Effector memory CD4-positive, alpha-beta T cell (primary cell): ENCODE measurements around the gene BTG4.

Source experiments
- DNase-seq, 3 donors: peaks; one replicate each; pipeline ENCODE4 v3.0.0-alpha.2; 2020
- H3K27ac ChIP-seq: 2 replicates; pipeline ENCODE4 v1.7.0; 2013; ENCODE audit warnings: mild to moderate bottlenecking, low read length, moderate library complexity; ENCODE audit not compliant: insufficient read depth, poor library complexity, severe bottlenecking
- H3K27me3 ChIP-seq: replicated peaks from 2 replicates; pipeline ENCODE4 v1.7.0; 2013; ENCODE audit warnings: mild to moderate bottlenecking, low read length; ENCODE audit not compliant: insufficient read depth, control insufficient read depth, poor library complexity, severe bottlenecking
- H3K36me3 ChIP-seq: 2 replicates; pipeline ENCODE4 v1.7.0; 2013; ENCODE audit warnings: mild to moderate bottlenecking, low read length, moderate library complexity; ENCODE audit not compliant: control insufficient read depth, insufficient read depth
- H3K4me1 ChIP-seq: 2 replicates; pipeline ENCODE4 v1.7.0; 2013; ENCODE audit warnings: low read length, mild to moderate bottlenecking; ENCODE audit not compliant: control insufficient read depth, insufficient read depth, poor library complexity, severe bottlenecking
- H3K4me3 ChIP-seq: 2 replicates; pipeline ENCODE4 v1.7.0; 2013; ENCODE audit warnings: low read length, low read depth, mild to moderate bottlenecking; ENCODE audit not compliant: insufficient read depth, poor library complexity, severe bottlenecking
- H3K9me3 ChIP-seq: 2 replicates; pipeline ENCODE4 v1.7.0; 2013; ENCODE audit warnings: mild to moderate bottlenecking, low read length, moderate library complexity; ENCODE audit not compliant: control insufficient read depth

BTG4 gene

DNA sequence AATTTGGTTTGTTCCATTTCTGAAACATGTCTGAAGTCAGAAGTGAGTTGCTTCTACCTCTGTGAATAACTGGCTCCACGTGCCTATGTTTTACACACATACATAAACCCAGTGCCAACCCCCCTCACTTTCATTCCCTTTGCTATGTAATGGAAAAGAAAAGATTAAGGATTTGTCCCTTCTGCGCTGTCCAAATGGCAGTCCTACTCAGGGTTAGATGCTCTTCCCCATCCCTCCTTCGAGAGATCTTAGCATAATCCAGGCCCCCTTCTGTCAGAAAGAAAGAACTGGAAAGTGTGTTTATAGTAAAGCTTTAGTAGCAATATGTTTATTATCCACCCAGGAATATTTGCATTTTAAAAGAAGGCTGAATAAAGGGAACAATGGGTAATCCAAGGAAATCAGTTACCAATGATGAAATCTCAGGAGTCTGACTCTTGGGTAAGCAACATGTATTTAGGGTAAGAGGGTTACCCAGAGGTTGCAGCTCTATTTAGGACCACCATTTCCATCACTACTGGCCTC lies 25.2 kb upstream of the BTG4 start:
- no peak for DNase-seq
- Histone ChIP-seq H3K27ac (no peak overlapping the region), H3K4me1 (peaks cover 15% of the 10 kb centered on the region), H3K4me3 (no peak overlapping the region), H3K9me3 (no peaks in the 10 kb centered on the region), H3K36me3 (no peaks in the 10 kb centered on the region), H3K27me3 (peaks cover 12% of the 10 kb centered on the region)

DNA sequence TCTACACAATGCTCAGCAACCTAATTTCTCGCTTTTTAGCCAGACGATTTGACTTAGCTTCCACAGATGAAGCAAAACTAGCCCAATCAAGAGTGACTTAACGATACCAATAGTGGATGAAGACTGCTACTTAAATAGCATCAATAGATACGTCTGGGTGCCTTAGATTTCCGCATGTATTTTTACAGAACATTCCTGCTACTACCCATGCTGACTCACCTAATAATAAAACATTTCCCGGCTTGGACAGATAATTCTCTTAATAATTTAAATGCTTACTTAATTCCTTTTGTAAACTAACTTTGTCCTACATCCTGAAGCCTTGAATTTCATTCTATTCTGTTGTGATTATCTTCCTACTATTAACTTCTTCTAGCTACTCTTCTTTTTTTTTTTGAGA lies 23.1 kb upstream of the BTG4 start:
- Histone ChIP-seq H3K4me3 (no peak overlapping the region), H3K27ac (no peak overlapping the region), H3K36me3 (no peaks in the 10 kb centered on the region), H3K9me3 (no peaks in the 10 kb centered on the region), H3K4me1 (no peaks in the 10 kb centered on the region), H3K27me3 (no peaks in the 10 kb centered on the region)
- no peak for DNase-seq

DNA sequence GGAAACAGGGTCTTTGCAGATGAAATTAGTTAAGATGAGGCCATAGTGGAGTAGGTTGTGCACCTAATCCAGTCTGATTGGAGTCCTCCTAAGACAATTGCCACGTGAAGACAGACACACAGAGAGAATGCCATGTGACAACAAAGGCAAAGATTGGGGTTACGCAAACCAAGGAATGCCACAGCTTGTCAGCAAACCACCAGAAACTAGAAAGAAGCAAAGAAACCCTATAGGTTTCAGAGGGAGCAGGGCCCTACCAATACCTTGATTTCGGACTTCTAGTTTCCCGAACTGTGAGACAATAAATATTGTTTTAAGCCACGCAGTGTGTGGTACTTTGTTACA lies 20.2 kb upstream of the BTG4 start:
- H3K9me3 ChIP-seq = no peaks in the 10 kb centered on the region
- H3K27me3 ChIP-seq = no peaks in the 10 kb centered on the region
- H3K4me1 ChIP-seq = no peaks in the 10 kb centered on the region
- DNase-seq = no peak
- no peak overlapping the region for H3K27ac ChIP-seq
- H3K36me3 ChIP-seq = no peaks in the 10 kb centered on the region
- H3K4me3 ChIP-seq = no peak overlapping the region

DNA sequence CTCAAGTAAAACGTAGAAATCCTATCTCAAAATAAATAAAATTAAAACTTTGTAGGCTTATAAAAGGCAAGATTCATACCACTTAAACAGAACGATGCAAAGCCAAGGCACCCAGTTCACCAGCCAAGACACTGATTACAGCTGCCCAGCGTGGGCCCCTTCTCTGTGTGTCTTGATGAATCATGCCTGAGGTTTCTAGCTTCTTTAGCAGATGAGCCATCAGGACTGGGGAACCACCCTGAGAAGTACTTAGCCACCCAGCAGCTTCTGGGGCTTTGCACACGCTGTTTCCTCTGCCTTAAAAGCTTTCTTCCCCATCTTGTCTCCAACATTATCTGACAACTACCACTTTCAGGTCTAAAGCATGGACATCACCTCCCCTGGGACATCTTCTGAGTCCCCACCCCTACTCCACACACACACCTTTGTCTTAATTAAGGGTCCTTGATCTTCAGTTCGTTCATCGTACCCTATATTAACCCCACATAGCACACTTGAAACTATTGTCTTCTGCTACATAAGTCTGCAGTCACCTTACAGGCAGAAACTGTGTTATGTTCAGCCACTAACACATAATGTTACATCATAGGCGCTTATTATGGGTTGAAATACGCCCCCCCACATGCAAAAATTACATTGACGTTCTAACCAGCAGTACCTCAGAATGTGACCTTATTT lies 19.6 kb upstream of the BTG4 start:
- no peaks in the 10 kb centered on the region for H3K4me1 ChIP-seq
- no peak overlapping the region for H3K4me3 ChIP-seq
- no peak for DNase-seq
- H3K36me3 ChIP-seq = no peaks in the 10 kb centered on the region
- no peak overlapping the region for H3K27ac ChIP-seq
- H3K27me3 ChIP-seq = no peaks in the 10 kb centered on the region
- no peaks in the 10 kb centered on the region for H3K9me3 ChIP-seq

DNA sequence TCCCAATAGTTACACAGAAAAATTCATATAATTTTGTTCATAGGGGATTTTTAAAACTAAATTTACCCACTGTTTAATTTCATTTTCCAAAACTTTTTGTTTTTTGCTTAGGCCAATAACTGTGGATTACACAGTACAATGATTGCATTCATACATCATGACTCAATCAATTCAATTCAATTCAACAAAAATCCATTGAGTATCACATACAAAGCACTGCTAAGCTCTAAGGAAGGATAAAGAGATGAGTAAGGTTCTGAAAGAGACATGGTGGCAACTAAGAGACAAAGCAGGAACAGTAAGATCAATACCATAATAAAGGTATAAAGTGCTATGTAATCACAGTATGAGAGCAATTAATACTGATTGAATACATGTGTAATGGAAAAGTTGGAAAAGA lies 18.9 kb upstream of the BTG4 start:
- no peaks in the 10 kb centered on the region for H3K36me3 ChIP-seq
- H3K27ac ChIP-seq = no peak overlapping the region
- no peak for DNase-seq
- H3K4me3 ChIP-seq = no peak overlapping the region
- H3K9me3 ChIP-seq = no peaks in the 10 kb centered on the region
- no peaks in the 10 kb centered on the region for H3K27me3 ChIP-seq
- H3K4me1 ChIP-seq = no peaks in the 10 kb centered on the region

DNA sequence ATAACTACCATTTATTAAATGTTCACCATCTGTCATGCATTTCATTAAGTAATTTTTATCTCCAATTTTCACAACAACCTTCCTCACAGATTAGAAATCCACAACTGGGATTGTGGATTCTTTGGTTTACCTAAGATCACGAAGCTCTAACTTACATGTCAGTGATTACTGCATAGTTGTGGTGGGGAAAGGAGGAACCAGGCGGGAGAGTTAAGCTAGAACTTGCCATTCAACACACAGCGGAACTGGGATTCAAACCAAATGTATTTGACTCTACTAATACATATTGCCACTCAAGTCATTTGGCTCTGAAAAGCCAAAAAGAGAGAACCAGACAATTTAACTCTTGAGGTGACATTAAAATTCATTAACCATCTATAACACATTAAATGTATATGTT lies 17.9 kb upstream of the BTG4 start:
- H3K27ac ChIP-seq = no peak overlapping the region
- no peaks in the 10 kb centered on the region for H3K27me3 ChIP-seq
- no peaks in the 10 kb centered on the region for H3K4me1 ChIP-seq
- no peak overlapping the region for H3K4me3 ChIP-seq
- H3K9me3 ChIP-seq = no peaks in the 10 kb centered on the region
- DNase-seq = no peak
- H3K36me3 ChIP-seq = no peaks in the 10 kb centered on the region

DNA sequence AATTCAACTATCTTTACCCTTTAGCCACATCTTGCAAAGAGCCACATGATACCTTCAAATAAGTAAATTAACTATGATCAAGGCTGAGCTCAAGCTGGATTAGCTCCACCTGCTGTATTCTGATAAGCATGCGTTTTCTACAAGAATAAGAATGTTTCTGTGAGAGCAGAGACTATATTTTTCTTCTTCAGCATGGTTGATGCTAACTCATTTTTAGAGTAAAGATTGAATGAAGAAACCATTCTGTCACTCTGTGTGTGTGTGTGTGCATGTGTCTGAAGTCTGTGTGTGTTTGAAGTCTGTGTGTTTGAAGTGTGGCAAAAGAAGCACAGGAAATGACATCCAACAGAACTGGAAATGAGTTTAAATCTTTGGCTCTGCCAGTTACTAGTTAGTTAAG lies 16.4 kb upstream of the BTG4 start:
- no peaks in the 10 kb centered on the region for H3K9me3 ChIP-seq
- no peak for DNase-seq
- no peaks in the 10 kb centered on the region for H3K4me1 ChIP-seq
- no peaks in the 10 kb centered on the region for H3K36me3 ChIP-seq
- peaks cover 1% of the 10 kb centered on the region for H3K27me3 ChIP-seq
- no peak overlapping the region for H3K4me3 ChIP-seq
- no peak overlapping the region for H3K27ac ChIP-seq

DNA sequence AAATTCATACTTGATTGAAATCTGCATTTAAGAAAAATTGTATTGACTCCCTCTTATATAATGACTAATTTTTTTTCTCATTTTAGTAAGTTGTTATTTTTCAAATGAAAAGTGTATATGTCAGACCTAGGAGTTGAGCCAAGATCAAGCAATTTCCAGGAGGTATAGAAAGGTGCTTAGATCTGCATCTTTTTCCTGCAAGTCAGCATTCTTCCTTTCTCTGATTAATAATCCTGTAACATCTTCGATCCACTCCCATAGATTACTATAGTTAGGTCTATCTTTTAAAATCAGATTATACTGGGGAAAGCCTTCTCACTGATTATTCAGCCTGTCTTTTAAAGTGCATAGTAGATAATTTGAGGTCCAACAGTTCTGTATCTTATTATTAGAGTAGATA lies 15.1 kb upstream of the BTG4 start:
- Histone ChIP-seq H3K4me1 (no peaks in the 10 kb centered on the region), H3K4me3 (no peak overlapping the region), H3K27me3 (peaks cover 3% of the 10 kb centered on the region), H3K27ac (no peak overlapping the region), H3K36me3 (no peaks in the 10 kb centered on the region), H3K9me3 (no peaks in the 10 kb centered on the region)
- DNase-seq = no peak

DNA sequence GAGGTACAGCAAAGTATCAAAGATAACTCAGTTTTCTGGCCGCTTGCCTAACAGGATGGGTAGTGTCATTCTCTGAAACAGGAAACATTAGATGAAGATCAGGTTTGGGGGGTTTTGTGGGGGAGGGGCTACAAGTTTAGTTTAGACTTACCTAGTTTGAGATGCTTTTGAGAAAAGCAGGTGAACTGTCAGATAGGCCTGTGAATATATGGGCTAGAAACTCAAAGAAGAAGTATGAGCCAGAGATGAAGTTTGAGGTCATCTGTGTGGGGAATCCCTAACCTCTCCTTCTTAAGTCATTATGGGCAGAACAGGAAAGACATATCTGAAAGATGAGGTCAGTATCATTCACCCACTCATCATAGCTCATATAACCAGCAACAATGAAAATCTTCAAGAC lies 14.3 kb upstream of the BTG4 start:
- Histone ChIP-seq H3K9me3 (no peaks in the 10 kb centered on the region), H3K27me3 (peaks cover 3% of the 10 kb centered on the region), H3K4me1 (no peaks in the 10 kb centered on the region), H3K4me3 (no peak overlapping the region), H3K27ac (no peak overlapping the region), H3K36me3 (no peaks in the 10 kb centered on the region)
- DNase-seq = no peak

DNA sequence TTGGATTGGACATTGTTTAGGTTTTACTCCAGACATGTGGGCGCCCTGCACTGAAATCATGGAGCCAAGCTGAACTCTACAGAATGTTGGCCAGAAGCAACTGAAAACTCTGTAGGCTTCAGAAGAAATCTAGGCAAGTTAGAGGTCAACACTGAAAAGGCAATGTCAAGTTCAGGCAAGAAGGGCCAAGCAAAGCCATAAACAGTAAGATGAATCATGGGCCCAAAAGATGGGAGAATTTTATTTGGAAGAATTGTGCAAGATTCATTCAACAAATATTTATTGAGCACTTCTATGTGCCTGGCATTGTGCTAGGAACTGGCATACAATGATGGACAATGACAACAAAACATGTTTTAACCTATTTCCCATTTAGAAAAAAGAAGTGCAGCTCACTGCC lies 13.3 kb upstream of the BTG4 start:
- no peak for DNase-seq
- no peaks in the 10 kb centered on the region for H3K4me1 ChIP-seq
- H3K4me3 ChIP-seq = no peak overlapping the region
- no peak overlapping the region for H3K27ac ChIP-seq
- H3K9me3 ChIP-seq = no peaks in the 10 kb centered on the region
- peaks cover 3% of the 10 kb centered on the region for H3K27me3 ChIP-seq
- no peaks in the 10 kb centered on the region for H3K36me3 ChIP-seq
